HEK293 (cell line): ENCODE measurements around the gene KRTAP16-1.

Source experiments
- CTCF ChIP-seq: fragments of 450-650 bp; formaldehyde crosslinking; IDR thresholded peaks from 2 replicates; pipeline ENCODE4 v1.5.1; 2016; ENCODE audit warnings: missing biosample characterization, missing genetic modification characterization
- HOXA7 ChIP-seq: sonication (generic); formaldehyde crosslinking; IDR thresholded peaks from 2 replicates; pipeline ENCODE4 v1.8.1; 2022; ENCODE audit warnings: missing genetic modification reagents, borderline replicate concordance
- KLF16 ChIP-seq: fragments of 450-650 bp; formaldehyde crosslinking; IDR thresholded peaks from 2 replicates; pipeline ENCODE4 v1.5.1; 2017; ENCODE audit warnings: missing biosample characterization, missing genetic modification characterization
- SCRT1 ChIP-seq: fragments of 450-650 bp; formaldehyde crosslinking; IDR thresholded peaks from 2 replicates; pipeline ENCODE4 v1.5.1; 2016; ENCODE audit warnings: missing biosample characterization, missing genetic modification characterization, borderline replicate concordance
- ZFP37 ChIP-seq: fragments of 450-650 bp; formaldehyde crosslinking; IDR thresholded peaks from 2 replicates; pipeline ENCODE4 v1.5.1; 2016; ENCODE audit warnings: missing biosample characterization, missing genetic modification characterization
- ZNF19 ChIP-seq: fragments of 450-650 bp; formaldehyde crosslinking; IDR thresholded peaks from 2 replicates; pipeline ENCODE4; 2016; ENCODE audit warnings: missing biosample characterization, missing genetic modification characterization, low read depth
- ZNF23 ChIP-seq: fragments of 450-650 bp; formaldehyde crosslinking; IDR thresholded peaks from 2 replicates; pipeline ENCODE4 v1.5.1; 2016; ENCODE audit warnings: missing biosample characterization, missing genetic modification characterization, borderline replicate concordance
- ZNF423 ChIP-seq: fragments of 450-650 bp; formaldehyde crosslinking; IDR thresholded peaks from 2 replicates; pipeline ENCODE4 v1.5.1; 2016; ENCODE audit warnings: missing biosample characterization, missing genetic modification characterization

DNA sequence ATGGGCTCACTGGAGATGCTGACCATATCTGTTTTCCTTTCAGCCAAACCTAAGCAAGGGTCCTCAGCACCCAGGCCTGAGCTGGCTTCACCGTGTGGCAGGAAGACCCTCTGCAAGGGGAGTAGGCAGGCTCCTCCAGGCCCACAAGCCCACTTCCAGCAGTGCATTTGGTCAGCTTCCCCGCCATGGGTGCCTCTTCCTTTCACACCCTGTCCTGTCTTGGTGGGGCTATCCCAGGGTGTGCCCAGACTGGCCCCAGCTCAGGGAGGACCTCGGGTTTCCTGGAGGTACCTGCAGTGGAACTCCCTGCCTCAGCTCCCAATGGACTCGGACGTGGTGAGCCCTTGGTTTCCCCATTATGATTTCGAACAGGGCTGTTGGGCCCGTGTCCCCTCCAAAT lies 19.1 kb upstream of the KRTAP16-1 start:
- no peak for TF ChIP-seq ZNF19 (tag by site-specific recombination)
- TF ChIP-seq ZFP37: no peak
- TF ChIP-seq KLF16 (tag by site-specific recombination): no peak
- no peak for TF ChIP-seq CTCF (tag by site-specific recombination)
- no peak for TF ChIP-seq SCRT1
- TF ChIP-seq ZNF423 (tag by site-specific recombination): no peak
- no peak for TF ChIP-seq HOXA7 (CRISPR knock-in tag)
- no peak for TF ChIP-seq ZNF23 (tag by site-specific recombination)
